Lower leg skin (tissue), 3 donors: ENCODE measurements around the gene METTL13.

Experiments
- POLR2A ChIP-seq, 2 donors: fragments of 450-650 bp; IDR thresholded peaks; one replicate each; pipeline ENCODE4 v1.6.1; 2016 to 2017; ENCODE audit warnings: antibody characterized with exemption in 2 of 2, mild to moderate bottlenecking in 1 of 2, moderate library complexity in 1 of 2
- TF ChIP-seq, protein P1 (sequence below), 3 donors: fragments of 450-650 bp; IDR thresholded peaks; one replicate each; pipeline ENCODE4 v1.5.1; 2016; ENCODE audit warnings: antibody characterized with exemption in 3 of 3, mild to moderate bottlenecking in 3 of 3, moderate library complexity in 2 of 3

DNA sequence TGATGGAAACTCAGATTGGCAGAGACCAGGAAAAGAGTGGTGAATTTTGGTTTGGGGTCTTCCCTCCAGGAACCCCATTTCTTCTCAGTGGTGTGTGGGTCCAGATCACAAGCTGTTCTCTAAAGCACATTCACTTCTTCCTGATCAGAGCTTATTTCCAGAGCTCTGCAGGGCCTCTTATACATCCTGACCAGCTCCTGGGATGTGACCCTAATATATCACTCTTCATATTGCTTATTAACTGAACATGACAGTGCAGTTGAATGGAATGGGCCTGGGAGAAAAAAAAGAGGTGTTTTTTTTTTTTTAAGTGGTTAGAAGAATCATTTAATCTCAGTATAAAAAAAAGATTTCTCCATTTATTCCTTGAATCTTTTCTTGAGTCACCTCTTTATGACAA, 30.2 kb downstream of the METTL13 start:
- TF ChIP-seq, protein P1, sequence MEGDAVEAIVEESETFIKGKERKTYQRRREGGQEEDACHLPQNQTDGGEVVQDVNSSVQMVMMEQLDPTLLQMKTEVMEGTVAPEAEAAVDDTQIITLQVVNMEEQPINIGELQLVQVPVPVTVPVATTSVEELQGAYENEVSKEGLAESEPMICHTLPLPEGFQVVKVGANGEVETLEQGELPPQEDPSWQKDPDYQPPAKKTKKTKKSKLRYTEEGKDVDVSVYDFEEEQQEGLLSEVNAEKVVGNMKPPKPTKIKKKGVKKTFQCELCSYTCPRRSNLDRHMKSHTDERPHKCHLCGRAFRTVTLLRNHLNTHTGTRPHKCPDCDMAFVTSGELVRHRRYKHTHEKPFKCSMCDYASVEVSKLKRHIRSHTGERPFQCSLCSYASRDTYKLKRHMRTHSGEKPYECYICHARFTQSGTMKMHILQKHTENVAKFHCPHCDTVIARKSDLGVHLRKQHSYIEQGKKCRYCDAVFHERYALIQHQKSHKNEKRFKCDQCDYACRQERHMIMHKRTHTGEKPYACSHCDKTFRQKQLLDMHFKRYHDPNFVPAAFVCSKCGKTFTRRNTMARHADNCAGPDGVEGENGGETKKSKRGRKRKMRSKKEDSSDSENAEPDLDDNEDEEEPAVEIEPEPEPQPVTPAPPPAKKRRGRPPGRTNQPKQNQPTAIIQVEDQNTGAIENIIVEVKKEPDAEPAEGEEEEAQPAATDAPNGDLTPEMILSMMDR (IDR thresholded peaks at IDR 0.05), result no peak
- TF ChIP-seq POLR2A (IDR thresholded peaks at IDR 0.05), result no peak
